ENCODE measurements around the gene PRAME.

The PRAME gene

DNA sequence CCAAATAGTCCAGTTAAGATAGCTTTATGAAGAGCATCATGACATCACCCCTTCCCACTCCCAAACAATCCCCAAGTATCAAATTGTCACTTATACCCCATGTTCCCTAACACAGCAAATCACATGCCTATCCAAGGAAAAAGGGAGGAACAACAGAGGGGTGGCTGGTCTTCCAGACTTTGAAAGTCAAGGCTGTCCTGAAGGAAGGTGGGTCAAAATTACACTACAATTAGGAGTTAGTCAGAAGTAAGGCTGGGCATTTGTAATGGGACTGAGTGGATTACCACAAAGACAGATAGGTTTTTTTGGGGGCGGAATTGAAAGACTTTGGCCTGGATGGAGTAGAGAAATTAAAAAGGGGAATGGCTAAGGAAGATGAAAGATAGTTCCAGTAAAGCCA, 5.9 kb downstream of the PRAME start:
- Mint-ChIP-seq H3K27ac (no peak overlapping the region), H3K27me3 (no peaks in the 10 kb centered on the region), H3K4me3 (no peak overlapping the region), H3K36me3 (ENCODE audit: low read depth) (no peaks in the 10 kb centered on the region), H3K4me1 (ENCODE audit: low read depth) (peaks cover 16% of the 10 kb centered on the region), H3K9me3 (no peaks in the 10 kb centered on the region)
- intact Hi-C loops (cut with micrococcal nuclease) = no loop called here

DNA sequence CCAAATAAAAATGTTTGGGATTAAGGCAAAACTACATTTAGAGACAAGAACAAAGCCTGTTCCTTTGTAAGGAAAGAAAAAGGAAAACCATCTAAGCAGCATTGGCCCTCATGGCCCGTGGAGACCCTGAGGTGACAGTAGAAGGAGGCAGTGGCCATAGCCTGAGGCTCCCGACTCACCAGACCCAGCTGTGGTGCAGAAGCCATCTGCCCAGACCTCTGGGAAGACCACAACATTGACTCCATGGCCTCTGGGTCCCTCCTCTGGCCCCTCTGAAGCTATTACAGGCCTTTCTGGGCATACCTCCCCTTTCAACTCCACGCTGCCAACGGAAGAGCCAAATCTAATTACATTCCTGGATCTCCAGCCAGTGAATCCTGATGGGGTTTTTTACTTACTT, 6.4 kb downstream of the PRAME start:
- Mint-ChIP-seq H3K27ac (no peak overlapping the region), H3K36me3 (ENCODE audit: low read depth) (no peaks in the 10 kb centered on the region), H3K4me3 (no peak overlapping the region), H3K27me3 (no peaks in the 10 kb centered on the region), H3K9me3 (no peaks in the 10 kb centered on the region), H3K4me1 (ENCODE audit: low read depth) (peaks cover 21% of the 10 kb centered on the region)
- intact Hi-C loops (cut with micrococcal nuclease) = no loop called here

DNA sequence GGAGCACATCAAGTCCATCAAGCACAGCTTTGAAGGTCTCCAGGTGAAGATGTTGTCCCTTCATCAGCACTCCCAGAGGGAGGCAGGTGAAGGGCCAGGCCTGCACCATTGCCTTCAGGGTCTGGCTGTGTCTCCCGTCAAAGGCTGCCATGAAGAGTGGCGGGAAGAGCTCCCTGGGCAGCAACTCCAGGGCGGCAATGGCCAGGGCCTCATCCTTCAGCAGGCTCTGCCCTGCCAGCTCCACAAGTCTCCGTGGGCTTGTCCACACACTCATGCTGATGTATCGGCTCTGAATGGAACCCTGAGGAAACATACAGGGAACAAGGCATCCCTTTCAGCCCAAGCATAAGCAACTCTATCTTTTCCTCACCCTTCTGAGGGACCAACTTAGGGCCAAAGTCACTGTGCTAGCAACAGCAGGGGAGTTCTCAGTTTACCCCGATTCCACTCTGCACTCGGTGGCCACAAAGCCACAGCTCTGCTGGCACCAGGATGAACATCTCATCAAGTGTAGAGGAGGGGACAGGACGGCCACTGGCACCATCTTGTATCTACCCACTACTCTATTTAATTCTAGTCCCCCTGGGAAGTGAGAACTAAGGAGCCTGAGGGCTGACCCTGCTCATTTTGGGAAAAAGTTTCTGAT, 8.2 kb downstream of the PRAME start:
- Mint-ChIP-seq H3K27ac (no peak overlapping the region), H3K27me3 (no peaks in the 10 kb centered on the region), H3K36me3 (ENCODE audit: low read depth) (no peaks in the 10 kb centered on the region), H3K9me3 (no peaks in the 10 kb centered on the region), H3K4me3 (no peak overlapping the region), H3K4me1 (ENCODE audit: low read depth) (peaks cover 38% of the 10 kb centered on the region)
- intact Hi-C loops (cut with micrococcal nuclease) = no loop called here

DNA sequence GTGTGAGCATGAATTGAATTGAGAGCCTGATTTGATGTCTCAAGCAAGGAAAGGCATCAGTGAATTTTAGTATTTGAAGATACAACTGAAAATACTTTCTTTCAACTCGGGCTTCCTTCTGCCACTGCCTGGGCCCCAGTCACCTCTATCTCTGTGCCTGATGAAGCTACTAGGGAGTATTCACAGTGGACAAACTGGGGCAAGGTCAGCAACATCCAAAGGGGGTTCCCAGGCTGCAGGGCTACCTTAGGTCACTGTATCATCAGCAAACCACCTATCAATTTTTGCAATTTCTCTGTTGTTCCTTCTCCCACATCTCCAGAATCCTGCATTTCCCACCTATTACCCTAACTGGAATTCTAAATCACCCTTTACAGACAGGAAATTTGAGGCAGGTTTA, 10.2 kb downstream of the PRAME start:
- H3K27me3 Mint-ChIP-seq = no peaks in the 10 kb centered on the region
- no peak overlapping the region for H3K4me3 Mint-ChIP-seq
- no peaks in the 10 kb centered on the region for H3K36me3 Mint-ChIP-seq (ENCODE audit: low read depth)
- H3K27ac Mint-ChIP-seq = no peak overlapping the region
- H3K4me1 Mint-ChIP-seq (ENCODE audit: low read depth) = peaks cover 26% of the 10 kb centered on the region
- intact Hi-C loops (cut with micrococcal nuclease) = no loop called here
- H3K9me3 Mint-ChIP-seq = no peaks in the 10 kb centered on the region

DNA sequence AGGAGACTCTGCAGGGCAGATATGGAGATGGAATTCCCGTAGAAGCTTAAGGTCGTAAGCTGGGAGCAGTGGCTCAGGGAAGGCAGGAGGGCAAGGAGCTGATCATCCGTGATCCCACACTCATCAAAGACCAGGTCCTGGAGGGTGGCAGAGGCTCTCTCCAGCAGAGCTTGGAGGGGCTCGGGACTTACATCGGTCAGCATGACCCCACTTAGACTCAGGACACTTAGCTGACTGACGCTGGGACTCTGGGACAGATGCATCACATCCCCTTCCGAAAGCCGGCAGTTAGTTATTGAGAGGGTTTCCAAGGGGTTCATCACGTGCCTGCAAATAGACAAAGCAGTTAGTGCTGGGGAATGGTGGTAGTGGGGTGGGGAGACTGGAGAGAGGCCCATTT, 10.7 kb downstream of the PRAME start:
- no peaks in the 10 kb centered on the region for H3K9me3 Mint-ChIP-seq
- H3K27ac Mint-ChIP-seq = no peak overlapping the region
- no peaks in the 10 kb centered on the region for H3K27me3 Mint-ChIP-seq
- H3K4me1 Mint-ChIP-seq (ENCODE audit: low read depth) = peaks cover 26% of the 10 kb centered on the region
- H3K36me3 Mint-ChIP-seq (ENCODE audit: low read depth) = no peaks in the 10 kb centered on the region
- no peak overlapping the region for H3K4me3 Mint-ChIP-seq
- intact Hi-C loops (cut with micrococcal nuclease) = no loop called here

DNA sequence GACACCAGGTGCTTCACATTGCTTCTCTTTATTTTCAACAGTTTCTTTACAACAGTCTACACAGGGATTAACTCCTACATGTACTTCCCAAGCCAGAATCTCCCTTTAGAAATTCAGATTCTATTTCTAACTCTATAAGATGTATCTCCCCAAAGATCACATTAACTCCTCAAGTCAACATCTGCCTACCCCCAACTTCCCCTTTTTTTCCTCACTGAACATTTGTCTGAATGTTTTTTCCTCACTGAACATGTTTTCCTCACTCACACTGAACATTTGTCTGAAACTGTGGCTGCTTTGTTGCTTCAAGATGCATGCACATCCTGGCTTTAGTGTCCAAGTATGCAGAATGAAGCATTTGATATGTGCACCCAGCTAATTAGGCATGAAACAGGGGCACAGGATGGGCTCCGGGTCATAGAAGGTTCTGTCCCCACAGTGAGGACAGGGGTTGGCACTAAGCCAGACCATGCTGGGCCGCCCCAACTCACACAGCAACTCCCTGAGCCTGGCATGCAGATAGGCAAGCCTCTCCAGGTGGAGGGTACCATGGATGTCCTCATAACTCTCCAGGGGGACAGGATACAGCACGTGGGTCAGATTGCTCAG, 11.3 kb downstream of the PRAME start:
- intact Hi-C loops (cut with micrococcal nuclease) = no loop called here
- H3K27ac Mint-ChIP-seq = no peak overlapping the region
- H3K4me1 Mint-ChIP-seq (ENCODE audit: low read depth) = peaks cover 26% of the 10 kb centered on the region
- H3K27me3 Mint-ChIP-seq = no peaks in the 10 kb centered on the region
- H3K36me3 Mint-ChIP-seq (ENCODE audit: low read depth) = no peaks in the 10 kb centered on the region
- H3K4me3 Mint-ChIP-seq = no peak overlapping the region
- H3K9me3 Mint-ChIP-seq = no peaks in the 10 kb centered on the region

DNA sequence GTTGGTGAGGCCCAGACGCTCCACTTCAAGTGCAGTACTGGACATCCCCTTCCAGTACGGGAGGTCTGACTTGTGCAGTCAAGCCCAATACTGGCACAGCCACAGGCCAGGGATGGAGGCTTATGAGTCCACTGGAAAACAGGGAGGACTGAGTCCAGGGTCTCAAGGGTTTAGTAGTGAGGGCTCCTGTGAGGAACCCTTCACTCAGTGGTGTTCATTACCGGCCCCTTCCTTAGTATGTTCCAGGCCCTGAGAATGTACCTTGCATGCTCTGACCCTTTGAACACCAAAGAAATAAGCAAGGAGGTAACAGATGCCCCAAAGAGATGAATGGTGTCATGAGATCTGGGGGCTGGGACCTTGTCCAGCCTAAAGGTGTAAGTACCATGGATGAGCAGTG, 11.8 kb downstream of the PRAME start:
- H3K36me3 Mint-ChIP-seq (ENCODE audit: low read depth) = no peaks in the 10 kb centered on the region
- no peaks in the 10 kb centered on the region for H3K27me3 Mint-ChIP-seq
- H3K4me1 Mint-ChIP-seq (ENCODE audit: low read depth) = peaks cover 26% of the 10 kb centered on the region
- intact Hi-C loops (cut with micrococcal nuclease) = no loop called here
- H3K4me3 Mint-ChIP-seq = no peak overlapping the region
- H3K9me3 Mint-ChIP-seq = no peaks in the 10 kb centered on the region
- H3K27ac Mint-ChIP-seq = no peak overlapping the region

DNA sequence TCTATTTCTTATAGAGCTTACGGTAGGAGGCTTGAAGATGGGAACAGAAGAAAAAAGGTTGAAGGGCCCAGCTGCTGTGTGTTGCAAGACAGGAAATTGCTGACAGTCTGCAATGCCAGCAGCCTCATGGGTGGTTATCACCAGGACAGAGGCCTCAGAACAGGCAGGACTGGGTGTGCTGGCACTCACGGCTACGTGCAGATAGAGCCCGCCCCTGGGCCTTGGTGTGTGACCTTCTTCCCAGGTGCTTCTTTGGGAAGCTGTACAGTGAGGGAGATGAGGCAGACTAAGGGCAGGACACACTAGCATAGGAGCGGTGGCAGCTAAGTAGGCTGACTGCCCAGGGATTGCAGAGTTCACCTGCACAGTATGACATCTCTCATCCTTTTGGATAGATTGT, 12.6 kb downstream of the PRAME start:
- no peak overlapping the region for H3K4me3 Mint-ChIP-seq

DNA sequence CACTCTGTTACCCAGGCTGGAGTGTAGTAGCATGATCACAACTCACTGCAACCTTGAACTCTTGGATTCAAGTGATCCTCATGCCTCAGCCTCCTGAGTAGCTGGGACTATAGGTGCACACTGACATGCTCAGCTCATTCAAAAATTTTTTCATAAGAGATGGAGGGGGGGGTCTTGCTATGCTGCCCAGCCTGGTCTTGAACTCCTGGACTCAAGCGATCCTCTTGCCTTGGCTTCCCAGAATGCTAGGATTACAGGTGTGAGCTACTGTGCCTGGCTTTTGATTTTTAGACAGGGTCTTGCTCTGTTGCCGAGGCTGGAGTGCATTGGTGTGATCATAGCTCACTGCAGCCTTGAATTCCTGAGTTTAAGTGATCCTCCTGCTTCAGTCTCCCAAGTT, 14.0 kb downstream of the PRAME start:
- intact Hi-C loops (cut with micrococcal nuclease) = no loop called here
- no peaks in the 10 kb centered on the region for H3K36me3 Mint-ChIP-seq (ENCODE audit: low read depth)
- H3K4me3 Mint-ChIP-seq = no peak overlapping the region
- H3K9me3 Mint-ChIP-seq = no peaks in the 10 kb centered on the region
- peaks cover 26% of the 10 kb centered on the region for H3K4me1 Mint-ChIP-seq (ENCODE audit: low read depth)
- H3K27ac Mint-ChIP-seq = no peak overlapping the region
- no peaks in the 10 kb centered on the region for H3K27me3 Mint-ChIP-seq

More for the DNA sequence above, 12.6 kb downstream of the PRAME start:
- Mint-ChIP-seq H3K27me3 (no peaks in the 10 kb centered on the region), H3K36me3 (ENCODE audit: low read depth) (no peaks in the 10 kb centered on the region), H3K4me1 (ENCODE audit: low read depth) (peaks cover 26% of the 10 kb centered on the region), H3K27ac (no peak overlapping the region), H3K9me3 (no peaks in the 10 kb centered on the region)
- intact Hi-C loops (cut with micrococcal nuclease) = no loop called here

DNA sequence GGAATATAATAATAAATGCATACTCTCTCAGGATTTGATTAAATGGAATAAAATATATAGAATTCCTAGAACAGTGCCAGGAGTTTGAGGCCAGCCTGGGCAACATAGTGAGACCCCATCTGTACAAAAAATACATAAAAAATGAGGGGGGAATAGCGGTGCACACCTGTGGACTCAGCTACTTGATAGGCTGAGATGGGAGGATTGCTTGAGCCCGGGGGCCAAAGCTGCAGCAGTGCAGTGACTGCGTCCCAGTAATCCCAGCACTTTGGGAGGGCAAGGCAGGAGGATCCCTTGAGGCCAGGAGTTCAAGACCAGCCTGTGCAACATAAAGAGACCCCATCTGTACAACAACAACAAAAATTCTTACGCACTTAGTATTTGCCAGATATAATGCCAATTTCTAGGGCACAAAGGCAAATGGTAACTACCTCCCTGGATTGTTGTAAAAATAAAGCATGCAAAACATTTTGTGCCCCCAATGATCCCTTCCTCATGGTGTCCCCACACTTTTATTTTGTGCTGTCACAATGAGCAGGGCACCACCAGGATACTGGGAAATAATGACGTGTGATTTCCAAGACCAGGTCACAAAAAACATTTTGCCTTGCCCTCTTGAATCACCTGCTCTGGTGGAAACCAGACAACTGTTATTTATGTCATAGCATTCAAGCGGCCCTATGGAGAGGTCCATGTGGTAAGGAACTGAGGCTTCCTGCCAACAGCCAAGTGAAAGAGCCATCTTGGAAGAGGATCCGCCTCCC, 20.7 kb downstream of the PRAME start:
- Mint-ChIP-seq H3K27me3 (no peaks in the 10 kb centered on the region), H3K9me3 (no peaks in the 10 kb centered on the region), H3K4me3 (no peak overlapping the region), H3K27ac (no peak overlapping the region), H3K36me3 (ENCODE audit: low read depth) (no peaks in the 10 kb centered on the region), H3K4me1 (ENCODE audit: low read depth) (no peaks in the 10 kb centered on the region)
- intact Hi-C loops (cut with micrococcal nuclease) = no loop called here

DNA sequence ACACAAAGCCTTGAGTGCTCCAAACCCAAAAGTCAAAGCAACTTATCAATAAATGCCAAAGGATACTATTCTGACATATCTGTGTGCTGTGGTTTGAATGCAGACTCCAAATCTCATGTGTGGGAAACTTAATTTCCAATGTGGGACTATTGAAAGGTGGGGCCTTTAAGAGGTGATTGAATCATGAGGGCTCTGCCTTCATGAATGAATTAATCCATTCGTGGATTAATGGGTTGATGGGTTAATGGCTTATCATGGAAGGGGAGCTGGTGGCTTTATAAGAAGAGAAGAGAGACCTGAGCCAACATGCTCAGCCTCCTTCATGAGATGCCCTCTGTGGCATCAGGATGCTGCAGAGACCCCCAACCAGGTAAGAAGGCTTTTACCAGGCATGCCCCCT, 22.1 kb downstream of the PRAME start:
- H3K4me1 Mint-ChIP-seq (ENCODE audit: low read depth) = no peaks in the 10 kb centered on the region
- intact Hi-C loops (cut with micrococcal nuclease) = no loop called here
- H3K27me3 Mint-ChIP-seq = no peaks in the 10 kb centered on the region
- no peaks in the 10 kb centered on the region for H3K36me3 Mint-ChIP-seq (ENCODE audit: low read depth)
- no peaks in the 10 kb centered on the region for H3K9me3 Mint-ChIP-seq
- no peak overlapping the region for H3K4me3 Mint-ChIP-seq
- H3K27ac Mint-ChIP-seq = no peak overlapping the region

DNA sequence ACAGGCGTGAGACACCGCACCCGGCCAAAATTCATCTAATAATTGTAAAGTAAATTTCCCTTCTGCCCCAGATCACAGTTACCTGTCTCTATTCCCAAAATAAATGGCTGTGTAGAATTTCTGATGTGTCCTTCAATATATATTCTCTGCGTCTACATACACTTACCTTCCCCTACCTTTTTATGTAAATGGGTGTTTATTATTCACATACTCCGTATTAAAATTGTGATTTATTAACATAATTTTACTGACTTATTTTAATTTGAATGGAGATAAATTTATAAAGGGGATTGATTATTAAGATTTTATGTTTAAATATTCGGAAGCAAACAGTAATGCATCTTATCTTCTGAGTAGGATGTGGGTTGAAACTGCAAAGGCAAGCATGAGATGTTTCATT, 22.6 kb downstream of the PRAME start:
- Mint-ChIP-seq H3K4me3 (no peak overlapping the region), H3K9me3 (no peaks in the 10 kb centered on the region), H3K27ac (no peak overlapping the region), H3K4me1 (ENCODE audit: low read depth) (no peaks in the 10 kb centered on the region), H3K36me3 (ENCODE audit: low read depth) (no peaks in the 10 kb centered on the region), H3K27me3 (no peaks in the 10 kb centered on the region)
- intact Hi-C loops (cut with micrococcal nuclease) = no loop called here

DNA sequence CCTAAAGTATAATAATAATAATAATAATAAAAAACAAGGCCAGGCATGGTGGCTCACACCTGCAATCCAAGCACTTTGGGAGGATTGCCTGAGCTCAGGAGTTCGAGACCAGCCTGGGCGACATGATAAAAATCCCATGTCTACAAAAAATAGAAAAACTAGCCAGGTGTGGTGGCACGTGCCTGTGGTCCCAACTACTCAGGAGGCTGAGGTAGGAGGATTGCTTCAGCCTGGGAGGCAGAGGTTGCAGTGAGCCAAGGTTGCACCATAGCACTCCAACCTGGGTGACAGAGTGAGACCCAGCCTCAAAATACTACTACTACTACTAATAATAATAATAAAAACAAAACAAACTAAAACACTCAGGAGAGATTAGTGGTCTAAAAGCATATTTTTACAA, 23.4 kb downstream of the PRAME start:
- Mint-ChIP-seq H3K27ac (no peak overlapping the region), H3K4me1 (ENCODE audit: low read depth) (no peaks in the 10 kb centered on the region)

DNA sequence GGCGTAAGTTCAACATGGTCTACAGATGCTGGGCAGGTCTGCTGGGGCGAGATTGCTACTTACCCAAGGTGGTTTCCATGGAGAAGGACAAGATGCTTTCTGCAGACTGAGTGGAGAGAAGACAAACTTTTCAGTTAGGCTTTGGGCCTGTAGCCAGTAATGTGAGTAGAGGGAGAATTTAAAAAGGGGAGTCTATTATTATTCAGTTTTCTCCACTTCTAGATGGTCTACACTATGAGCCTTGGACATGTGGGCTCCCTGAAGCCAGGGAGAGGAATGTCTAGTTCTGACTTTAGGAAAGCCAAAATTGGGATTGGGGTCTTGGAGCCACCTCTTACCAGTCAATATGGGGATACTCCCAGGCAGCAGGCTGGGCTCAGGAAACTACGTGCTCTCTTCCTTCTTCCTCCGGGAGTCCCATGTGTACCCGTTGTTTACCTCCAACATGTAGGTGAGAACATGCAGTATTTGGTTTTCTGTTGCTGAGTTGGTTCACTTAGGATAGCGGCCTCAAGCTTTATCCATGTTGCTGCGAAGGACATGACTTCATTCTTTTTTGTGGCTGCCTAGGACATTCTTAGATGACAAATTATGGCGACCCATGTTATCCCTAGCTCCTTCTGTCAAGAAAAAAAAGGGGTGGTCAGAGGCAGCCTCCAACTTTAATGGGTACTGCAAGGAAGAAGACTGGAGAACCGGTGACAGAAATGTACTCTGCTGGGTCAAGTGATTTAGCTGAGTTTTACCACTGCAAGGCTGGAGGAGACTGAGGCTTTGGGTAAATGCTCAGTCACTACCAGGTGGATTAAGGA, 24.3 kb downstream of the PRAME start:
- Mint-ChIP-seq H3K36me3 (ENCODE audit: low read depth) (no peaks in the 10 kb centered on the region), H3K4me1 (ENCODE audit: low read depth) (no peaks in the 10 kb centered on the region), H3K27me3 (no peaks in the 10 kb centered on the region), H3K27ac (no peak overlapping the region), H3K4me3 (no peak overlapping the region), H3K9me3 (no peaks in the 10 kb centered on the region)
- intact Hi-C loops (cut with micrococcal nuclease) = no loop called here

More for the DNA sequence above, 23.4 kb downstream of the PRAME start:
- intact Hi-C loops (cut with micrococcal nuclease) = no loop called here
- H3K4me3 Mint-ChIP-seq = no peak overlapping the region
- H3K36me3 Mint-ChIP-seq (ENCODE audit: low read depth) = no peaks in the 10 kb centered on the region
- H3K27me3 Mint-ChIP-seq = no peaks in the 10 kb centered on the region
- no peaks in the 10 kb centered on the region for H3K9me3 Mint-ChIP-seq

Data from dendritic cell treated with granulocyte-macrophage colony-stimulating factor and Interleukin-4, amounts not matched to agents 40 ng/mL and 50 ng/mL, for 4 days (primary cell).